HG03342 (cell line): ENCODE measurements around the gene HOXD3.

Experiments used
- ATAC-seq: cut with Tn5 transposase; IDR thresholded peaks from one replicate; pipeline ENCODE4 v1.9.1; 2021; ENCODE audit warnings: mild to moderate bottlenecking, moderate library complexity; ENCODE audit not compliant: unreplicated experiment

The HOXD3 gene

GRCh38 chr2:176174824-176175708 is 18.0 kb downstream of the HOXD3 start:
- no peak for ATAC-seq

- no peak for ATAC-seq
Observed at GRCh38 chr2:176175709-176176607, 18.9 kb downstream of the HOXD3 start.

- no peak for ATAC-seq
Observed at GRCh38 chr2:176177580-176178037, 20.5 kb downstream of the HOXD3 start.

GRCh38 chr2:176178038-176178756 is 21.1 kb downstream of the HOXD3 start:
- ATAC-seq: no peak

GRCh38 chr2:176178757-176179295 is 21.7 kb downstream of the HOXD3 start:
- no peak for ATAC-seq

- no peak for ATAC-seq
Observed at GRCh38 chr2:176181551-176181950, 24.4 kb downstream of the HOXD3 start.

GRCh38 chr2:176182671-176183070 is 25.6 kb downstream of the HOXD3 start:
- ATAC-seq: no peak

GRCh38 chr2:176184749-176185148 is 27.6 kb downstream of the HOXD3 start:
- ATAC-seq: no peak

GRCh38 chr2:176186024-176186423 is 28.9 kb downstream of the HOXD3 start:
- no peak for ATAC-seq

- no peak for ATAC-seq
Observed at GRCh38 chr2:176187200-176187898, 30.2 kb downstream of the HOXD3 start.

GRCh38 chr2:176187899-176188773 is 31.0 kb downstream of the HOXD3 start, which contains the start of gene HOXD1:
TSS of gene HOXD1 (plus strand) at chr2:176188668. CDS start at chr2:176188802, 134 bp downstream.
- ATAC-seq: no peak

GRCh38 chr2:176188774-176189680 is 31.9 kb downstream of the HOXD3 start:
- no peak for ATAC-seq

GRCh38 chr2:176189681-176190641 is 32.9 kb downstream of the HOXD3 start:
- no peak for ATAC-seq

- no peak for ATAC-seq
Observed at GRCh38 chr2:176192351-176192750, 35.2 kb downstream of the HOXD3 start.

GRCh38 chr2:176193048-176193447 is 35.9 kb downstream of the HOXD3 start:
- no peak for ATAC-seq

- no peak for ATAC-seq
Observed at GRCh38 chr2:176199902-176200301, 42.8 kb downstream of the HOXD3 start.

- no peak for ATAC-seq
Observed at GRCh38 chr2:176200971-176201370, 43.9 kb downstream of the HOXD3 start.
